Ramos (cell line): ENCODE data around the gene MMRN2.

Experiments
- in situ Hi-C: fragments of 300-500 bp; cut with MboI; formaldehyde crosslinking; loops from one replicate; pipeline ENCODE4 v1.14.3; 2022; ENCODE audit warnings: low sequenced_read_pairs; ENCODE audit not compliant: unreplicated experiment

Gene MMRN2

GRCh38 chr10:86899670-86900276 lies 57.6 kb downstream of the MMRN2 start:
- in situ Hi-C loops = loop anchor here (10.0 kb wide), 1 partner anchor 205 kb away; no protein-coding TSS in a partner anchor

- in situ Hi-C loops = loop anchor here (10.0 kb wide), 1 partner anchor 204 kb away; no protein-coding TSS in a partner anchor
These were observed 58.3 kb downstream of the MMRN2 start for GRCh38 chr10:86899132-86899531.

DNA sequence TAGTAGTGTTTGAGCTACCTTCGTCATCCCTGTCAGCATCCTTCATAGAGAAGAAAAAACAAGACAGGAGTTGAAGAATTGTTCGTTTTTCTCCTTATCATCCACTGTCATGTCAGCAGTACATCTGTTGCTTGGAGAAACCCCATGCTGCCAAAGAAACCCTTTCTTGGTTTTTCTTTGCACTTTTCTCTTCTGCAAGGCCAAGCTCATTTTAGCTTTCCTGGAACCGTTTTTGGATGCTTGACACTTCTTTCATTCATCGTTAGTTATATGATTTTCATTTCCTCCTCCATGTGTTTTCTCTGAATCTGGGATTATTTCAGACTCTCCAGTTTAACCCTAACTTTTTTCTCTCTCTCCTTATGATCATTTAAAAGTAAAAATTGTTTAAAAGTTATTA lies 58.9 kb downstream of the MMRN2 start:
- in situ Hi-C loops = loop anchor here (10.0 kb wide), 1 partner anchor 204 kb away; no protein-coding TSS in a partner anchor

DNA sequence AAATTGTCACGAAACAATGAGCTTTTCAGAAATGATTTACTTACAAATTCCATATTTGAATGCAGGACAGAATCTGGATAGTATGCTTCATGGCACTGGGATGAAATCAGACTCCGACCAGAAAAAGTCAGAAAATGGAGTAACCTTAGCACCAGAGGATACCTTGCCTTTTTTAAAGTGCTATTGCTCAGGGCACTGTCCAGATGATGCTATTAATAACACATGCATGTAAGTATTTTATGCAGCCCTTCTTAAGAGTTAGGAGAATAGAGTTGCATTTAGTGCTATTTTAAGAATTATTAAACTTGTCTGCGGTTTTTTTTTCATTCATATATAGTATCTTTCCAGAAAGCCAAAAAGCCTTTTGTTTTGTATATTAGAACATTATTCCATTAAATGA lies 67.4 kb downstream of the MMRN2 start:
- in situ Hi-C loops = loop anchor here (10.0 kb wide), 1 partner anchor 195 kb away; no protein-coding TSS in a partner anchor

GRCh38 chr10:86888585-86889381 lies 68.6 kb downstream of the MMRN2 start:
- in situ Hi-C loops = no loop called here
